ENCODE data around the gene UAP1L1. TPM values are rescaled to one million over a fixed set of nuclear protein-coding genes. Genes with fewer than 3 reads are reported as not detected.

UAP1L1 gene
- total and polyA plus RNA-seq, 9 of the 15 experiments (the other 6 are each of a cell fraction or from before 2014, with no cell fraction given), result 0.20 to 8.6 (median 3.7) TPM

- TF ChIP-seq DEAF1 (CRISPR knock-in tag; IDR thresholded peaks at IDR 0.05) (no peak), ZNF165 (CRISPR knock-in tag; IDR thresholded peaks at IDR 0.05; ENCODE audit: borderline replicate concordance) (no peak), E2F5 (CRISPR knock-in tag; IDR thresholded peaks at IDR 0.05) (0 out of 2 replicates have a peak, but pooled peaks have one; percentile 39), CTBP1 (IDR thresholded peaks at IDR 0.05; ENCODE audit: borderline replicate concordance) (peak; percentile 94), GTF2E2 (tag; IDR thresholded peaks at IDR 0.05) (peak; percentile 84; the same call in 1 of the 2 replicates), ATF1 (CRISPR knock-in tag; IDR thresholded peaks at IDR 0.05) (peak; percentile 57; the same call in 1 of the 2 replicates), ATF1 (tag; IDR thresholded peaks at IDR 0.05) (peak; percentile 92), KAT2B (IDR thresholded peaks at IDR 0.05; ENCODE audit: low read depth, low read length) (no peak), IFI16 (CRISPR knock-in tag; IDR thresholded peaks at IDR 0.05) (no peak), USF1 (CRISPR knock-in tag; IDR thresholded peaks at IDR 0.05) (peak; percentile 95), CTCFL (IDR thresholded peaks at IDR 0.05; ENCODE audit: borderline replicate concordance, insufficient read depth, low read depth, low read length, poor library complexity, severe bottlenecking) (peak; percentile 7), POLR2AphosphoS5 (IDR thresholded peaks at IDR 0.05; ENCODE audit: control insufficient read depth, insufficient read depth, low read depth, low read length) (peak; percentile 41; the same call in 1 of the 2 replicates), SPI1 (IDR thresholded peaks at IDR 0.05; ENCODE audit: borderline replicate concordance, low read depth, low read length) (peak; percentile 48; the same call in 1 of the 2 replicates), SMARCB1 (IDR thresholded peaks at IDR 0.05; ENCODE audit: insufficient read length, low read depth) (no peak), ZNF140 (CRISPR knock-in tag; IDR thresholded peaks at IDR 0.05) (no peak), ZNF766 (CRISPR knock-in tag; conservative IDR thresholded peaks at IDR 0.05) (no peak), CBX8 (IDR thresholded peaks at IDR 0.05; ENCODE audit: borderline replicate concordance, extremely low read depth, low read depth, low read length, poor library complexity, severe bottlenecking) (no peak), NCOA1 (IDR thresholded peaks at IDR 0.05; ENCODE audit: low read depth) (no peak), ARID3B (CRISPR knock-in tag; IDR thresholded peaks at IDR 0.05; ENCODE audit: borderline replicate concordance) (no peak), ZNF347 (CRISPR knock-in tag; IDR thresholded peaks at IDR 0.05; ENCODE audit: low read depth) (no peak)
These were observed 9.5 kb downstream of the UAP1L1 start, which contains the start of gene MAN1B1 (continued) for GRCh38 chr9:137086531-137087408.

Data from K562 (cell line).